IPS-20b (cell line): Measurements from ENCODE around the gene GPRIN3.
"Not testable (repeated sequence)": the region's sequence is repeated elsewhere in the genome, so short reads cannot be mapped to it uniquely, and the experiment has no call there.

Source experiments
- H3K27ac ChIP-seq: one replicate; pipeline ENCODE4 v1.5.1; 2013; ENCODE audit warnings: low read length
- H3K27me3 ChIP-seq: 2 replicates; pipeline ENCODE4 v1.6.1; 2013; ENCODE audit warnings: mild to moderate bottlenecking, low read length, inconsistent platforms; ENCODE audit not compliant: insufficient read depth
- H3K36me3 ChIP-seq: 2 replicates; pipeline ENCODE4 v1.6.1; 2013; ENCODE audit warnings: low read depth, mild to moderate bottlenecking, inconsistent platforms, low read length, moderate library complexity; ENCODE audit not compliant: insufficient read depth
- H3K4me1 ChIP-seq: 2 replicates; pipeline ENCODE4 v1.6.1; 2013; ENCODE audit warnings: mild to moderate bottlenecking, control low read depth, inconsistent platforms, low read length, moderate library complexity; ENCODE audit not compliant: insufficient read depth
- H3K4me3 ChIP-seq: 2 replicates; pipeline ENCODE4 v1.5.1; 2013; ENCODE audit warnings: mild to moderate bottlenecking, low read length, inconsistent platforms
- H3K9ac ChIP-seq: 2 replicates; pipeline ENCODE4 v1.6.1; 2013; ENCODE audit warnings: low read depth, mild to moderate bottlenecking, inconsistent platforms, low read length, moderate library complexity
- H3K9me3 ChIP-seq: 2 replicates; pipeline ENCODE4 v1.6.1; 2013; ENCODE audit warnings: mild to moderate bottlenecking, low read depth, low read length, inconsistent platforms; ENCODE audit not compliant: insufficient read depth

The GPRIN3 gene

GRCh38 chr4:89268679-89269078 lies 38.9 kb downstream of the GPRIN3 start:
- Histone ChIP-seq H3K9ac (no peak overlapping the region), H3K27me3 (no peaks in the 10 kb centered on the region), H3K9me3 (no peaks in the 10 kb centered on the region), H3K27ac (no peak overlapping the region), H3K36me3 (no peaks in the 10 kb centered on the region), H3K4me3 (no peak overlapping the region), H3K4me1 (no peaks in the 10 kb centered on the region)

DNA sequence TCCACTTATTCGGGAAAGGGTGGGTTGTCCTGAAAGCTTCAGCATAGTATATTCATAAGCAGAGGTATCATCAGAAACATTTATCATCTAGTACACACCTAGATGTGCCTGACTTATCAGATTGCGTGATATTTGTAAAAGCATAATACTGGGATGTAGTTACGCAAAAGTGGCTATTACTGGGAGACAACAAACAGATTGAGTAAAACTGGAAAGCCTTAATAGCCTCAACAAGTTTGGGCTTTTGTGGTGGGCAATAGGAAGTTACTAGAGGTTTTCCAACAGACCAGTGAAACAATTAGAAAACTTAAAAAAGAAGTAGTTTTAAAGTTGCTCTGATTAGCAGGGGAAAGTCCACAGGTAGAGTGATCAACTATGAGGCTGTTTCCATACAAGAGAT lies 39.8 kb downstream of the GPRIN3 start:
- H3K9me3 ChIP-seq: no peaks in the 10 kb centered on the region
- no peaks in the 10 kb centered on the region for H3K27me3 ChIP-seq
- H3K27ac ChIP-seq: no peak overlapping the region
- H3K4me1 ChIP-seq: no peaks in the 10 kb centered on the region
- H3K36me3 ChIP-seq: no peaks in the 10 kb centered on the region
- H3K9ac ChIP-seq: no peak overlapping the region
- no peak overlapping the region for H3K4me3 ChIP-seq

- Histone ChIP-seq H3K4me1 (no peaks in the 10 kb centered on the region), H3K27ac (no peak overlapping the region), H3K9ac (no peak overlapping the region), H3K9me3 (no peaks in the 10 kb centered on the region), H3K27me3 (no peaks in the 10 kb centered on the region), H3K4me3 (no peak overlapping the region), H3K36me3 (no peaks in the 10 kb centered on the region)
Measured at GRCh38 chr4:89267392-89267791, 40.2 kb downstream of the GPRIN3 start.

DNA sequence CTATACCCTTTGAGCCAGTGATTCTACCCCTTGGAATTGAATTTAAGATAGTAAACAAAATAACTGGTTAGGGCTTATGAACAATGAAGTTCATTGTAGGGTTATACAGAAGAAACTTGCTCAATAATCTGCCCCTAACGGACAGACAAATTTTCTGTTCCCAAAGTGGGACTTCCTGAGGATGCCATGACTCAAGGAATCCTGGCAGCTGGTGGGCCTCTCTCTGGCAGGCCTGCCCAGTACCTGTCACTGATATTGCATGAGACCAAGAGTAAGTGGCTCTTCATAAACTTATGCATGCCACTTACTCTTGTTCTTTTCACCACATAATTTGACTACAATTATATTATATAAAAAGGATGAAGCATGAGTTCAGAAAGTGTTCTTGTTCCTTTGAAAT lies 41.5 kb downstream of the GPRIN3 start:
- Histone ChIP-seq H3K9me3 (no peaks in the 10 kb centered on the region), H3K4me3 (no peak overlapping the region), H3K27me3 (no peaks in the 10 kb centered on the region), H3K9ac (no peak overlapping the region), H3K4me1 (peaks cover 1% of the 10 kb centered on the region; the same call in 1 of the 2 replicates), H3K36me3 (no peaks in the 10 kb centered on the region), H3K27ac (no peak overlapping the region)

DNA sequence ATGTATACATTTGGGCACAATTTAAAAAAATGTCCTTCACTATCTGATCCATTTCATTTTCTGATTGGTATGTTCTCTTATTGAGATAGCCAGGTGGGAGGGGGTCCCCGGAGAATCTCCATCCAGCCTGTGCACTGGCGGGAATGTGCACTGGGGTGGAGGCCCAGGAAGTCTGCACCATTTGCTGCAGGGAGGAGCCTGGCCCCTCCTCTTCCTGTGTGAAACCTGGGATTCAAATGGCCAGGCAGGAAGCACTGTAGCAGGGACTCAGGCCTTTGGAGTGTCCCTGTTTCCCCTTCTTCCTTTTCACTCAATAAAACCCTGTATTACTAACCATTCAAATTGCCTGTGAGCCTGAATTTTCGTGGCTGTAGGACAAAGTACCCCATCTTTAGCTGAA lies 44.3 kb downstream of the GPRIN3 start:
- Histone ChIP-seq H3K27ac (no peak overlapping the region), H3K9me3 (no peaks in the 10 kb centered on the region), H3K4me1 (peaks cover 18% of the 10 kb centered on the region), H3K36me3 (no peaks in the 10 kb centered on the region), H3K9ac (no peak overlapping the region), H3K27me3 (no peaks in the 10 kb centered on the region), H3K4me3 (no peak overlapping the region)

- H3K4me1 ChIP-seq: peaks cover 18% of the 10 kb centered on the region
Measured at GRCh38 chr4:89259301-89260028, 48.1 kb downstream of the GPRIN3 start.

GRCh38 chr4:89258506-89258905 lies 49.1 kb downstream of the GPRIN3 start:
- H3K9ac ChIP-seq: no peak overlapping the region
- peaks cover 18% of the 10 kb centered on the region for H3K4me1 ChIP-seq
- H3K27ac ChIP-seq: no peak overlapping the region
- H3K27me3 ChIP-seq: no peaks in the 10 kb centered on the region
- no peaks in the 10 kb centered on the region for H3K36me3 ChIP-seq
- no peaks in the 10 kb centered on the region for H3K9me3 ChIP-seq
- H3K4me3 ChIP-seq: no peak overlapping the region

More at GRCh38 chr4:89259301-89260028, 48.1 kb downstream of the GPRIN3 start:
- peak overlapping the region; percentile 25; the same call in 1 of the 2 replicates for H3K4me3 ChIP-seq
- no peak overlapping the region for H3K27ac ChIP-seq
- H3K9ac ChIP-seq: no peak overlapping the region
- no peaks in the 10 kb centered on the region for H3K27me3 ChIP-seq
- H3K9me3 ChIP-seq: no peaks in the 10 kb centered on the region
- no peaks in the 10 kb centered on the region for H3K36me3 ChIP-seq

- Histone ChIP-seq H3K4me3 (no peak overlapping the region), H3K36me3 (no peaks in the 10 kb centered on the region), H3K4me1 (peaks cover 18% of the 10 kb centered on the region), H3K27me3 (no peaks in the 10 kb centered on the region), H3K9me3 (no peaks in the 10 kb centered on the region), H3K9ac (no peak overlapping the region), H3K27ac (no peak overlapping the region)
Measured at GRCh38 chr4:89257376-89257775, 50.2 kb downstream of the GPRIN3 start.

DNA sequence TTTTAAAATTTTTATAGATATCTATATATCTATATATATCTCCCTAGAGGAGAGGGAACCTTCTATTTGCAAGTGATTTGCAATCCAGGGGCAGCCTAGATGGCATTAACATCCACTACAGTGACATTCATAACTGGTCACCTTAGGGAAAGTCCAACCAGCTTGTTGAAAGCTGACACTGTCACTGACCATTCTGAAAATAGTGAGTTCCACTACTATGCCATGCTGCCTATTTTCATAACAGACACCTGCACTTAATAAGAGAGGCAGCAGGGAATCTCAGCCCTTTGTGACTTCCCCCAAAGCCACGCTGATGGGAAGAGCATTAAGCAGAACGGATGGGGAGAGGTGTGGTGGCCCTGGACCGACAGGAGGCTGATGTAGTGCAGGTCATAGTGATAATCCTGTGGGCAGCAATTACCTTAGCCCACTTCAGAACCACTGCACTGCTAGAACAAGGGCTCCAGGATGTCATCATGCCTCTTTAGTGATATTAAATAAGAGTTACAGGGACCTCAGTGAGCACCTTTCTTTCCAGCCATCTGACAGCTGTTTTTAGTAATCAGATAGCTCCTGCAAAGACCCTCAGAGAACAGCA lies 51.3 kb downstream of the GPRIN3 start:
- no peak overlapping the region for H3K27ac ChIP-seq
- no peak overlapping the region for H3K4me3 ChIP-seq
- H3K9ac ChIP-seq: no peak overlapping the region
- H3K27me3 ChIP-seq: no peaks in the 10 kb centered on the region
- H3K36me3 ChIP-seq: no peaks in the 10 kb centered on the region
- peaks cover 18% of the 10 kb centered on the region for H3K4me1 ChIP-seq
- H3K9me3 ChIP-seq: no peaks in the 10 kb centered on the region

GRCh38 chr4:89254847-89255246 lies 52.8 kb downstream of the GPRIN3 start:
- Histone ChIP-seq H3K4me1 (peaks cover 14% of the 10 kb centered on the region), H3K9me3 (no peaks in the 10 kb centered on the region), H3K27ac (no peak overlapping the region), H3K9ac (no peak overlapping the region), H3K4me3 (no peak overlapping the region), H3K36me3 (no peaks in the 10 kb centered on the region), H3K27me3 (no peaks in the 10 kb centered on the region)

GRCh38 chr4:89254347-89254746 lies 53.3 kb downstream of the GPRIN3 start:
- not testable (repeated sequence) for H3K4me3 ChIP-seq, H3K27ac ChIP-seq, H3K36me3 ChIP-seq, H3K9ac ChIP-seq, H3K27me3 ChIP-seq, H3K9me3 ChIP-seq, H3K4me1 ChIP-seq

GRCh38 chr4:89253935-89254334 lies 53.7 kb downstream of the GPRIN3 start:
- Histone ChIP-seq H3K4me1 (peaks cover 6% of the 10 kb centered on the region), H3K9me3 (no peaks in the 10 kb centered on the region), H3K27me3 (no peaks in the 10 kb centered on the region), H3K4me3 (no peak overlapping the region), H3K9ac (no peak overlapping the region), H3K27ac (no peak overlapping the region), H3K36me3 (no peaks in the 10 kb centered on the region)
